DMS114 treated with DMSO at 0.1 percent for 48 hours (cell line): ENCODE measurements around the gene TFCP2.

Experiments
- DNase-seq: peaks from one replicate; lab custom pipeline; 2025; ENCODE audit not compliant: unreplicated experiment; lab: John Stamatoyannopoulos, UW

The TFCP2 gene

GRCh38 chr12:51197736-51198567 lies 25.0 kb upstream of the TFCP2 start:
- no peak for DNase-seq

GRCh38 chr12:51196547-51196946 lies 23.6 kb upstream of the TFCP2 start:
- no peak for DNase-seq

GRCh38 chr12:51195841-51196240 lies 22.9 kb upstream of the TFCP2 start:
- DNase-seq, result no peak

GRCh38 chr12:51192284-51192671 lies 19.3 kb upstream of the TFCP2 start:
- DNase-seq, result no peak

GRCh38 chr12:51191516-51192283 lies 18.8 kb upstream of the TFCP2 start:
- no peak for DNase-seq

GRCh38 chr12:51190820-51191219 lies 17.9 kb upstream of the TFCP2 start:
- no peak for DNase-seq

GRCh38 chr12:51189790-51190355 lies 16.9 kb upstream of the TFCP2 start:
- no peak for DNase-seq

GRCh38 chr12:51188359-51189051 lies 15.6 kb upstream of the TFCP2 start:
- DNase-seq, result no peak

- no peak for DNase-seq
Measured at GRCh38 chr12:51187370-51187987, 14.5 kb upstream of the TFCP2 start.

- DNase-seq, result no peak
Measured at GRCh38 chr12:51186465-51187085, 13.6 kb upstream of the TFCP2 start.

- DNase-seq, result no peak
Measured at GRCh38 chr12:51185171-51185717, 12.3 kb upstream of the TFCP2 start.

GRCh38 chr12:51183816-51184215 lies 10.9 kb upstream of the TFCP2 start:
- DNase-seq, result no peak

- DNase-seq, result no peak
Measured at GRCh38 chr12:51183349-51183748, 10.4 kb upstream of the TFCP2 start.

- no peak for DNase-seq
Measured at GRCh38 chr12:51181558-51181957, 8.6 kb upstream of the TFCP2 start.

GRCh38 chr12:51177897-51178296 lies 5.0 kb upstream of the TFCP2 start:
- no peak for DNase-seq

GRCh38 chr12:51174501-51174900 lies 1.6 kb upstream of the TFCP2 start:
- no peak for DNase-seq

- DNase-seq, result no peak
Measured at GRCh38 chr12:51171884-51172514, 936 bp downstream of the TFCP2 start.

GRCh38 chr12:51163795-51164194 lies 9.1 kb downstream of the TFCP2 start:
- no peak for DNase-seq

- DNase-seq, result no peak
Measured at GRCh38 chr12:51162217-51162616, 10.7 kb downstream of the TFCP2 start.
